Trophoblast cell (in vitro differentiated cells and primary cell): ENCODE data around the gene NRXN3.
A peak's percentile ranks its signal among the peaks of the same experiment; 100 is the strongest.

Source experiments
- DNase-seq, 2 donors: peaks; one replicate each; pipeline ENCODE4 v3.0.0-alpha.2; 2016
- H2AFZ ChIP-seq: 2 replicates; pipeline ENCODE4 v1.6.1; 2013; ENCODE audit warnings: low read length, moderate library complexity, mild to moderate bottlenecking; ENCODE audit not compliant: insufficient read depth, poor library complexity
- H2AK5ac ChIP-seq: 2 replicates; pipeline ENCODE4 v1.6.1; 2013; ENCODE audit warnings: mild to moderate bottlenecking, low read length
- H2BK120ac ChIP-seq: 2 replicates; pipeline ENCODE4 v1.6.1; 2013; ENCODE audit warnings: low read length, mild to moderate bottlenecking, moderate library complexity; ENCODE audit not compliant: insufficient read depth, poor library complexity
- H2BK12ac ChIP-seq: 2 replicates; pipeline ENCODE4 v1.6.1; 2013; ENCODE audit warnings: mild to moderate bottlenecking, low read length, moderate library complexity
- H2BK5ac ChIP-seq: 2 replicates; pipeline ENCODE4 v1.6.1; 2013; ENCODE audit warnings: low read length, low read depth, moderate library complexity, mild to moderate bottlenecking; ENCODE audit not compliant: poor library complexity
- H3K14ac ChIP-seq: 2 replicates; pipeline ENCODE4 v1.6.1; 2013; ENCODE audit warnings: mild to moderate bottlenecking, low read length
- H3K18ac ChIP-seq: 2 replicates; pipeline ENCODE4 v1.6.1; 2013; ENCODE audit warnings: mild to moderate bottlenecking, low read length
- H3K23ac ChIP-seq: 2 replicates; pipeline ENCODE4 v1.6.1; 2013; ENCODE audit warnings: low read length
- H3K27ac ChIP-seq: 2 replicates; pipeline ENCODE4 v1.5.1; 2013; ENCODE audit warnings: low read depth, mild to moderate bottlenecking, inconsistent platforms, low read length, moderate library complexity
- H3K27me3 ChIP-seq: 2 replicates; pipeline ENCODE4 v1.6.1; 2013; ENCODE audit warnings: inconsistent platforms, mild to moderate bottlenecking, low read length, moderate library complexity; ENCODE audit not compliant: insufficient read depth
- H3K36me3 ChIP-seq, 2 experiments: 1 replicate in 1 of 2; 2 replicates in 1 of 2; pipeline ENCODE4 v1.6.1; 2013; ENCODE audit warnings: low read length in 2 of 2, mild to moderate bottlenecking in 2 of 2, moderate library complexity in 1 of 2; ENCODE audit not compliant: insufficient read depth in 2 of 2, control insufficient read depth in 1 of 2
- H3K4ac ChIP-seq: 2 replicates; pipeline ENCODE4 v1.6.1; 2013; ENCODE audit warnings: low read depth, mild to moderate bottlenecking, low read length, moderate library complexity
- H3K4me1 ChIP-seq, 2 experiments: 1 replicate in 1 of 2; 2 replicates in 1 of 2; pipeline ENCODE4 v1.6.1; 2013; ENCODE audit warnings: low read length in 2 of 2, mild to moderate bottlenecking in 2 of 2, moderate library complexity in 1 of 2; ENCODE audit not compliant: insufficient read depth in 2 of 2, control insufficient read depth in 1 of 2
- H3K4me2 ChIP-seq: 2 replicates; pipeline ENCODE4 v1.6.1; 2013; ENCODE audit warnings: inconsistent platforms, mild to moderate bottlenecking, low read length, moderate library complexity
- H3K4me3 ChIP-seq: 2 replicates; pipeline ENCODE4 v1.5.1; 2013; ENCODE audit warnings: mild to moderate bottlenecking, low read depth, low read length, inconsistent platforms
- H3K79me1 ChIP-seq: one replicate; pipeline ENCODE4 v1.6.1; 2013; ENCODE audit warnings: low read length
- H3K79me2 ChIP-seq: 2 replicates; pipeline ENCODE4 v1.6.1; 2013; ENCODE audit warnings: low read length, mild to moderate bottlenecking; ENCODE audit not compliant: control insufficient read depth, insufficient read depth, poor library complexity
- H3K9ac ChIP-seq: 2 replicates; pipeline ENCODE4 v1.6.1; 2013; ENCODE audit warnings: mild to moderate bottlenecking, low read length
- H3K9me3 ChIP-seq: 2 replicates; pipeline ENCODE4 v1.6.1; 2013; ENCODE audit warnings: low read depth, mild to moderate bottlenecking, control low read depth, inconsistent platforms, low read length; ENCODE audit not compliant: insufficient read depth
- H4K12ac ChIP-seq: 2 replicates; pipeline ENCODE4 v1.6.1; 2013; ENCODE audit warnings: low read depth, mild to moderate bottlenecking, low read length, moderate library complexity
- H4K8ac ChIP-seq: 2 replicates; pipeline ENCODE4 v1.6.1; 2013; ENCODE audit warnings: low read depth, mild to moderate bottlenecking, low read length, moderate library complexity
- H4K91ac ChIP-seq: one replicate; pipeline ENCODE4 v1.6.1; 2013; ENCODE audit warnings: low read depth, mild to moderate bottlenecking, low read length, moderate library complexity
- WGBS: extraction: QIAGEN DNeasy Blood & Tissue Kit; methylation state at CpG from one replicate; pipeline ENCODE4 v1.1.7; 2013; ENCODE audit warnings: missing lambda C conversion rate; ENCODE audit not compliant: insufficient read length, insufficient coverage; ENCODE audit errors: extremely low coverage; 5-methylcytosine and 5-hydroxymethylcytosine counted together

NRXN3 gene

DNA sequence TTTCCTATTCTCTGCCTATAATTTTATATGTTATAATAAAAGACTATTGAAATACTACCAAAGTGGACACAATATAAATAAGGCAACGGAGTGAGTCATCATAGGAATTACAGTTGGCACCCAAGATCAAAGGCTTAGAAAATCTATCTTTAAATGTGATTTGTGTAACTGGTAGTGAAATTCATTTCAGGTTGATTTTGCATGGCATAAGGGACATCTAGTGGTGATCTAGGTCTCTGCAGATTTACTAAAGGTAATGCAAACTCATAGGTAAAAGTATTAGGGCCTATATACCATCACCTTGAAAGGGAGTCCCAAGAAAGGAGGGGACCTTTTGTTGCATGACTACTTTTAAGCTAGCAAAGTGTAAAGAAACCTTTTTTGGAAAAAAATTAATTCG is 527.2 kb downstream of the NRXN3 start:
- Histone ChIP-seq H3K18ac (no peak overlapping the region), H3K9me3 (no peaks in the 10 kb centered on the region), H4K8ac (no peak overlapping the region), H2BK120ac (no peak overlapping the region), H4K91ac (no peak overlapping the region), H2AFZ (no peak overlapping the region), H3K79me2 (no peaks in the 10 kb centered on the region), H3K36me3 (no peaks in the 10 kb centered on the region), H3K4ac (no peak overlapping the region), H3K9ac (no peak overlapping the region), H2AK5ac (no peak overlapping the region), H4K12ac (no peak overlapping the region), H3K23ac (no peak overlapping the region), H3K4me1 (peaks cover 0 to 2% of the 10 kb centered on the region in 2 experiments), H3K27ac (no peak overlapping the region), H3K4me2 (no peak overlapping the region), H2BK12ac (no peak overlapping the region), H3K27me3 (no peaks in the 10 kb centered on the region), H3K4me3 (no peak overlapping the region), H3K79me1 (no peaks in the 10 kb centered on the region), H3K14ac (no peak overlapping the region), H2BK5ac (no peak overlapping the region)
- DNase-seq: peak in 1 of 2 donors; percentile 23
- no CpG with 5 or more reads among the region's 2 CpGs for WGBS

DNA sequence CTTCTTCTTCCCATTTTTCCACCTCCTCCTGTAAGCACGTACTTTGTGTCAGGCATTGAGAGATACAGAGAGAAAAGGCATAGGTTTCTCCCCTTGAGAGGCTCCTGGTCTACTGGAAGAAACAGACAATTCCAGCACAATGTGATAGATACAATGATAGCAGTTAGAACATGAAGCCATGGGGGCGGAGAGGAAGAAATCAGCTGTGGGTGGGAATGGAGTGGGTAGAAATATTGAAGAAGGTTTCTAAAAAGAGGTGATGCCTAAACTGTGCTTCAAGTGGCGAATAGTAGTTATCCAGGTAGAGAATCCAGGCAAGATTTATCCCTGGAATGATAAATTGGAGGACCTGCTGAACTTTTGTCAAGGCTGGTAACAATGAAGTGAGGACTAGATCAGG is 528.8 kb downstream of the NRXN3 start:
- no peak for DNase-seq
- no peak overlapping the region for H3K18ac ChIP-seq
- no peak overlapping the region for H3K27ac ChIP-seq
- peaks cover 0 to 2% of the 10 kb centered on the region in 2 experiments for H3K4me1 ChIP-seq
- no peaks in the 10 kb centered on the region for H3K9me3 ChIP-seq
- no peak overlapping the region for H2BK12ac ChIP-seq
- no peak overlapping the region for H3K4me3 ChIP-seq
- no peak overlapping the region for H3K4ac ChIP-seq
- no peak overlapping the region for H4K12ac ChIP-seq
- H3K23ac ChIP-seq: no peak overlapping the region
- no CpG with 5 or more reads among the region's 3 CpGs for WGBS
- no peak overlapping the region for H3K14ac ChIP-seq
- no peaks in the 10 kb centered on the region for H3K27me3 ChIP-seq
- H4K91ac ChIP-seq: no peak overlapping the region
- H2BK120ac ChIP-seq: no peak overlapping the region
- no peaks in the 10 kb centered on the region for H3K36me3 ChIP-seq
- H4K8ac ChIP-seq: no peak overlapping the region
- no peak overlapping the region for H3K4me2 ChIP-seq
- H2AK5ac ChIP-seq: no peak overlapping the region
- H2AFZ ChIP-seq: no peak overlapping the region
- H2BK5ac ChIP-seq: no peak overlapping the region
- no peaks in the 10 kb centered on the region for H3K79me1 ChIP-seq
- H3K9ac ChIP-seq: no peak overlapping the region
- no peaks in the 10 kb centered on the region for H3K79me2 ChIP-seq

DNA sequence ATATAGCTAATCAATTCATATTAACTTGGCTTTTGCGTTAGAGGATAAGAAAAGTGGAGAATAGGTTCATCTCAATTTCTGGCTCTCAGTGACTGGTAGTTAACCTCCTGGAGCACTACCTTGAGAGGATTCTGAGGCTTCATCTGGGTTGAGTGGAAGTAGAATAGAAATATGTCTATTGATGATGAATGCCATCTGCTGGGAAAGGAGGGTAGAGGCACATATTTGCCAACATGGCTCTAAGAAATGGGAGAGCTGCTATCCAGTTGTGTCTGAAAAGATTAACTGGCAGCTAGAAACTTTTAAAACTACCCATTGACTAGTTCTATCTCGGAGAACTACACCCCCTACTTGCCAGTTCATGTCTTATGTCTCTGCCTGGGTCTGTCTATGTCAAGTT is 530.1 kb downstream of the NRXN3 start:
- Histone ChIP-seq H4K91ac (no peak overlapping the region), H3K36me3 (no peaks in the 10 kb centered on the region), H3K23ac (no peak overlapping the region), H3K14ac (no peak overlapping the region), H3K79me1 (no peaks in the 10 kb centered on the region), H3K4me3 (no peak overlapping the region), H4K8ac (no peak overlapping the region), H3K9ac (no peak overlapping the region), H3K9me3 (no peaks in the 10 kb centered on the region), H2BK5ac (no peak overlapping the region), H3K27me3 (no peaks in the 10 kb centered on the region), H3K4me1 (peaks cover 0 to 2% of the 10 kb centered on the region in 2 experiments), H2AFZ (no peak overlapping the region), H3K18ac (no peak overlapping the region), H2AK5ac (no peak overlapping the region), H4K12ac (no peak overlapping the region), H2BK12ac (no peak overlapping the region), H2BK120ac (no peak overlapping the region), H3K79me2 (no peaks in the 10 kb centered on the region), H3K4ac (no peak overlapping the region), H3K4me2 (no peak overlapping the region), H3K27ac (no peak overlapping the region)
- no CpG with 5 or more reads among the region's 2 CpGs for WGBS
- DNase-seq: no peak

DNA sequence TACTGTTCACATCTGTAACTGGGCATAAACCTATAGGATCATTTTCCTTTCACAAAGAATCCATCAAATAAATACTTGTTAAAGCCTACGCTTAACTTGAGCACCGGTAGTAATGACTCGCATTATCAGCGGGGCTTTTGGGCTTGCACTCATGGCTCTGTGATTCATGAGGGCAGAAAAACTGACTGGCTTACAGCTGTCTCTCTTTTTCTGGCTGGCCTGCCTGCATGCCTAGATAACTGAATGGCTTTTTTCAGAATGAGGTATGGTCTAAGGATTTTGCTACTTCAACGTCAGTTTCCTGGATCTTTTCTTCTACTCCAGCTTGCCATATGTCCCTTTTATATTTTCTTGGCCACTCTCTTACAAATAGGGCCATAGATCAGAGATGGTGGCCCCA is 531.1 kb downstream of the NRXN3 start:
- Histone ChIP-seq H3K4me1 (no peaks in the 10 kb centered on the region), H3K18ac (no peak overlapping the region), H4K8ac (no peak overlapping the region), H3K9me3 (no peaks in the 10 kb centered on the region), H3K23ac (no peak overlapping the region), H3K9ac (no peak overlapping the region), H2AK5ac (no peak overlapping the region), H3K79me2 (no peaks in the 10 kb centered on the region), H3K4ac (no peak overlapping the region), H3K4me3 (no peak overlapping the region), H2BK5ac (no peak overlapping the region), H3K27me3 (no peaks in the 10 kb centered on the region), H2AFZ (no peak overlapping the region), H3K27ac (no peak overlapping the region), H2BK12ac (no peak overlapping the region), H3K4me2 (no peak overlapping the region), H3K14ac (no peak overlapping the region), H2BK120ac (no peak overlapping the region), H3K36me3 (no peaks in the 10 kb centered on the region), H3K79me1 (no peaks in the 10 kb centered on the region), H4K12ac (no peak overlapping the region), H4K91ac (no peak overlapping the region)
- peak; percentile 31 to 49 for DNase-seq
- no CpG with 5 or more reads among the region's 5 CpGs for WGBS
